ENCODE measurements around the gene COX11.

- TF ChIP-seq CTCF (IDR thresholded peaks at IDR 0.05): peak in 1 of 3 donors; percentile 3
- peak; percentile 19 for TF ChIP-seq POLR2A (IDR thresholded peaks at IDR 0.05)
Measured at GRCh38 chr17:54968262-54968987, at the start of gene COX11, which contains the start of gene STXBP4.

All from breast epithelium (tissue), 3 donors.